OCI-LY7 (cell line): ENCODE results near the gene PCBD2. TPM values are rescaled to one million over a fixed set of nuclear protein-coding genes. Genes with fewer than 3 reads are reported as not detected.
"Not testable (repeated sequence)": the region's sequence is repeated elsewhere in the genome, so short reads cannot be mapped to it uniquely, and the experiment has no call there.

ENCODE experiments used
- BruUV-seq: library from RNA; stranded (reverse); fragments of 400-500 nt; replicated peaks from 2 replicates; lab custom pipeline; 2021; lab: Mats Ljungman, UMichigan
- CTCF ChIA-PET: fragments of 300-600 bp; sonication (Branson Sonifier 250); formaldehyde crosslinking; loops from one replicate; lab custom pipeline; 2022; ENCODE audit warnings: antibody characterized with exemption; ENCODE audit not compliant: unreplicated experiment; lab: Charles Lee
- POLR2A ChIA-PET: fragments of 300-600 bp; sonication (Branson Sonifier 250); formaldehyde crosslinking; loops from one replicate; lab custom pipeline; 2022; ENCODE audit warnings: antibody characterized with exemption; lab: Charles Lee
- DNase-seq: peaks from one replicate; pipeline ENCODE4 v3.0.0-alpha.2; 2015; ENCODE audit warnings: low spot score
- H2AFZ ChIP-seq: fragments of 200-600 bp; sonication (generic), shearing (Covaris generic); 2 replicates; pipeline ENCODE4 v1.6.1; 2014; ENCODE audit warnings: mild to moderate bottlenecking, antibody characterized with exemption, low read length, moderate library complexity
- H3K27ac ChIP-seq: fragments of 200-600 bp; sonication (generic); 2 replicates; pipeline ENCODE4 v1.5.1; 2014; ENCODE audit warnings: mixed run types, low read depth, mild to moderate bottlenecking, moderate library complexity, low read length, inconsistent platforms; ENCODE audit not compliant: poor library complexity, severe bottlenecking
- H3K36me3 ChIP-seq: fragments of 200-600 bp; sonication (generic); 2 replicates; pipeline ENCODE4 v1.6.1; 2014; ENCODE audit warnings: mild to moderate bottlenecking, antibody characterized with exemption, low read length, moderate library complexity, mixed read lengths; ENCODE audit not compliant: insufficient read depth
- H3K4me1 ChIP-seq: fragments of 200-600 bp; sonication (generic); 2 replicates; pipeline ENCODE4 v1.5.1; 2014; ENCODE audit warnings: mild to moderate bottlenecking, low read length; ENCODE audit not compliant: insufficient read depth, poor library complexity, severe bottlenecking
- H3K4me2 ChIP-seq: fragments of 200-600 bp; sonication (generic); 2 replicates; pipeline ENCODE4 v1.6.1; 2014; ENCODE audit warnings: mild to moderate bottlenecking, low read length
- H3K4me3 ChIP-seq: fragments of 200-600 bp; sonication (generic); 2 replicates; pipeline ENCODE4 v1.5.1; 2014; ENCODE audit warnings: mild to moderate bottlenecking, low read depth, low read length; ENCODE audit not compliant: poor library complexity, severe bottlenecking
- H3K79me2 ChIP-seq: fragments of 200-600 bp; sonication (generic); 2 replicates; pipeline ENCODE4 v1.6.1; 2016; ENCODE audit warnings: low read depth, mild to moderate bottlenecking, low read length, moderate library complexity, mixed read lengths; ENCODE audit not compliant: insufficient read depth
- H3K9me2 ChIP-seq: fragments of 200-600 bp; sonication (generic); 2 replicates; pipeline ENCODE4 v1.6.1; 2016; ENCODE audit warnings: mild to moderate bottlenecking, low read length, mixed read lengths; ENCODE audit not compliant: insufficient read depth
- H3K9me3 ChIP-seq: fragments of 200-600 bp; sonication (generic); 2 replicates; pipeline ENCODE4 v1.6.1; 2014; ENCODE audit warnings: mild to moderate bottlenecking, mixed run types, low read length, mixed read lengths
- H4K20me1 ChIP-seq: fragments of 200-600 bp; sonication (generic); 2 replicates; pipeline ENCODE4 v1.6.1; 2014; ENCODE audit warnings: mild to moderate bottlenecking, antibody characterized with exemption, low read length, moderate library complexity, mixed read lengths; ENCODE audit not compliant: insufficient read depth
- EZH2phosphoT487 ChIP-seq: fragments of 200-600 bp; sonication (generic); IDR thresholded peaks from 2 replicates; pipeline ENCODE4 v1.6.1; 2018; ENCODE audit warnings: low read depth, borderline replicate concordance, mild to moderate bottlenecking, mixed run types, antibody characterized with exemption, low read length, moderate library complexity, mixed read lengths
- intact Hi-C: fragments of 100-400 bp; cut with micrococcal nuclease; formaldehyde crosslinking; loops from one replicate; pipeline ENCODE4 v1.10.0; 2022; ENCODE audit not compliant: unreplicated experiment
- total RNA-seq, 2 experiments: library from RNA; depleted of rRNA in 1 of 2; stranded (reverse); fragments of >200 nt in 1 of 2; shearing (Covaris generic) in 1 of 2; gene quantifications; 2 replicates each; pipeline ENCODE4 v1.2.3, GENCODE V29; 2014 to 2022
- TF ChIP-seq, protein P1 (sequence below): fragments of 200-600 bp; sonication (generic); conservative IDR thresholded peaks from 2 replicates; pipeline ENCODE4 v1.5.1; 2014; ENCODE audit warnings: mild to moderate bottlenecking, antibody characterized with exemption, low read length, moderate library complexity, mixed read lengths

The PCBD2 gene
- total RNA-seq, 2 experiments from 2014 or later: 12.2 to 34.3 TPM

DNA sequence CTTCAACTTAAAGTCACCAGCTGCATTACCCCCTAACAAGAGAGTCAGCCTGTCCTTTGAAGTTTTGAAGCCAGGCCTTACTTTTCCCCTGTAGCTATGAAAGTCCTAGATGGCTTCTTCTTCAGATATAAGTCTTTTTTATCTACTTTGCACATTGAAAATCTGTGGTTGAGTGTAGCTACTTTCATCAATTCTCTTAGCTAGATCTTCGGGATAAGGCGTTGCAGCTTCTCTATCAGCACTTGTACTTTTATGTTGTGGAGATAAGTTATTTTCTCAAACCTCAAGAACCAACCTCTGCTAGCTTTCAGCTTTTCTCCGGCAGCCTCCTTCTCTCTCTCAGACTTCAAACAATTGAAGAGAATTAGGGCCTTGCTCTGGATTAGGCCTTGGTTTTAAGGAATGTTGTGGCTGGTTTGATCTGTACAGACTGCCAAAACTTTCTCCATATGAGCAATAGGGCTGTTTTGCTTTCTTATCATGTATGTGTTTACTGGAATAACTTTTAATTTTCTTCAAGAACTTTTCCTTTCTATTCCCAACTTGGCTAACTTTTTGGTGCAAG is 84.4 kb downstream of the PCBD2 start:
- no peak for DNase-seq
- Histone ChIP-seq H3K27ac (no peak overlapping the region), H2AFZ (no peak overlapping the region), H3K36me3 (no peaks in the 10 kb centered on the region), H3K9me2 (no peaks in the 10 kb centered on the region; the same call in 1 of the 2 replicates), H3K4me1 (peaks cover 1% of the 10 kb centered on the region), H3K79me2 (no peaks in the 10 kb centered on the region), H3K9me3 (peaks cover 5% of the 10 kb centered on the region; the same call in 1 of the 2 replicates), H3K4me2 (no peak overlapping the region), H3K4me3 (no peak overlapping the region), H4K20me1 (no peaks in the 10 kb centered on the region)
- TF ChIP-seq EZH2phosphoT487: no peak
- TF ChIP-seq, protein P1, sequence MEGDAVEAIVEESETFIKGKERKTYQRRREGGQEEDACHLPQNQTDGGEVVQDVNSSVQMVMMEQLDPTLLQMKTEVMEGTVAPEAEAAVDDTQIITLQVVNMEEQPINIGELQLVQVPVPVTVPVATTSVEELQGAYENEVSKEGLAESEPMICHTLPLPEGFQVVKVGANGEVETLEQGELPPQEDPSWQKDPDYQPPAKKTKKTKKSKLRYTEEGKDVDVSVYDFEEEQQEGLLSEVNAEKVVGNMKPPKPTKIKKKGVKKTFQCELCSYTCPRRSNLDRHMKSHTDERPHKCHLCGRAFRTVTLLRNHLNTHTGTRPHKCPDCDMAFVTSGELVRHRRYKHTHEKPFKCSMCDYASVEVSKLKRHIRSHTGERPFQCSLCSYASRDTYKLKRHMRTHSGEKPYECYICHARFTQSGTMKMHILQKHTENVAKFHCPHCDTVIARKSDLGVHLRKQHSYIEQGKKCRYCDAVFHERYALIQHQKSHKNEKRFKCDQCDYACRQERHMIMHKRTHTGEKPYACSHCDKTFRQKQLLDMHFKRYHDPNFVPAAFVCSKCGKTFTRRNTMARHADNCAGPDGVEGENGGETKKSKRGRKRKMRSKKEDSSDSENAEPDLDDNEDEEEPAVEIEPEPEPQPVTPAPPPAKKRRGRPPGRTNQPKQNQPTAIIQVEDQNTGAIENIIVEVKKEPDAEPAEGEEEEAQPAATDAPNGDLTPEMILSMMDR: no peak
- BruUV-seq: no TSS peak
- intact Hi-C loops: no loop called here
- ChIA-PET CTCF (no interaction called here), POLR2A (no interaction called here)

DNA sequence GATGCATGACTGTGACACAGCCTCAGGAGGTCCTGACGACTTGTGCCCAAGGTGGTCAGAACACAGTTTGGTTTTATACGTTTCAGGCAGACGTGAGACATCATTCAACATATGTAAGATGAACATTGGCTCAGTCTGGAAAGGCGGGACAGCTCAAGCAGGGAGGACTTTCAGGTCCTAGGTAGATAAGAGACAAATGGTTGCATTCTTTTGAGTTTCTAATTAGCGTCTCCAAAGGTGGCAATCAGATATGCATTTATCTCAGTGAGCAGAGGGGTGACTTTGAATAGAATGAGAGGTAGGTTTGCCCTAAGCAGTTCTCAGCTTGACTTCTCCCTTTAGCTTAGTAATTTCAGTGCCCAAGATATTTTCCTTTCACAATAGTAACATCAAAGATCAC is 85.3 kb downstream of the PCBD2 start:
- H3K4me2 ChIP-seq, DNase-seq, H3K4me1 ChIP-seq, H3K9me2 ChIP-seq, POLR2A ChIA-PET, H4K20me1 ChIP-seq, H3K4me3 ChIP-seq, intact Hi-C loops, H2AFZ ChIP-seq, H3K27ac ChIP-seq, BruUV-seq, H3K79me2 ChIP-seq, H3K36me3 ChIP-seq, CTCF ChIA-PET, H3K9me3 ChIP-seq: not testable (repeated sequence)

DNA sequence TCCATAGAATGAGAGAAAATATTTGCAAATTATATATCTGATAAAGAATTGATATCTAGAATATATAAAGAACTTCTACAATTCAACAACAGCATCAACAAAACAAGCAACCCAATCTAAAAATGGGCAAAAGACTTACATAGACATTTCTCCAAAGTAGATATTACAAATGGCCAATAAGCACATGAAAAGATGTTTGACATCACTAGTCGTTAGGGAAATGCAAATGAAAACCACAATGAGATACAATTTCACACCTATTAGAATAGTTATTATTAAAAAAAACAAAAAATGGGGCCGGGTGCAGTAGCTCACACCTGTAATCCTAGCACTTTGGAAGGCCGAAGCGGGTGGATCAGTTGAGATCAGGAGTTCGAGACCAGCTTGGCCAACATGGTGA is 87.2 kb downstream of the PCBD2 start:
- no peak overlapping the region for H3K4me3 ChIP-seq
- no peak for DNase-seq
- H3K4me2 ChIP-seq: no peak overlapping the region
- H3K36me3 ChIP-seq: no peaks in the 10 kb centered on the region
- intact Hi-C loops: no loop called here
- peaks cover 6% of the 10 kb centered on the region for H3K4me1 ChIP-seq
- no peaks in the 10 kb centered on the region; the same call in 1 of the 2 replicates for H3K9me2 ChIP-seq
- 0 out of 2 replicates have a peak, but pooled peaks cover 5% of the 10 kb centered on the region for H3K9me3 ChIP-seq
- H2AFZ ChIP-seq: no peak overlapping the region
- no peak for TF ChIP-seq EZH2phosphoT487
- TF ChIP-seq, protein P1: no peak
- H4K20me1 ChIP-seq: no peaks in the 10 kb centered on the region
- ChIA-PET POLR2A (no interaction called here), CTCF (no interaction called here)
- no TSS peak for BruUV-seq
- no peaks in the 10 kb centered on the region for H3K79me2 ChIP-seq
- no peak overlapping the region for H3K27ac ChIP-seq
